MM.1S (cell line): ENCODE measurements around the gene ZNF286A.
"Not testable (repeated sequence)": the region's sequence is repeated elsewhere in the genome, so short reads cannot be mapped to it uniquely, and the experiment has no call there.

Source experiments
- EZH2phosphoT487 ChIP-seq: fragments of 300-600 bp; sonication (generic); IDR thresholded peaks from 2 replicates; pipeline ENCODE4 v1.6.1; 2018; ENCODE audit warnings: antibody characterized with exemption, low read length
- TF ChIP-seq, protein P1 (sequence below): fragments of 300-600 bp; sonication (generic); IDR thresholded peaks from 2 replicates; pipeline ENCODE4 v1.5.1; 2016; ENCODE audit warnings: antibody characterized with exemption, low read length, mixed read lengths

DNA sequence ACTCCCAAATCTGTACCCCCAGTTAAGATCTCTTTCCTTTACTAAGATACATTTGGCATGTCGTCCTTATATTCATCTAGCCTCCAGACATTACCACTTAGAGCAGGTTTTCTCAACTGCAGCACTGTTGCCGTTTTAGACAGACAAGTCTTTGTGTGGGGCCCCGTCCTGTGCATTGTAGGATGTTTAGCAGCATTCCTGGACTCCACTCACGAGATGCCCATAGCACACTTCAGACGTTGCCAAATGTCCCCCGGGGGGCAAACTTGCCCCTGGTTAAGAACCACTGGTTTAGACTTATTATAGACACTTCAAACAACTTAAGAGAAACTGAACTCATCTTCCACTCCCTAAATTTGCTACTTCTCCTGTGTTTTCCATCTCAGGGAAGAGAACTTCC is 23.6 kb upstream of the ZNF286A start:
- TF ChIP-seq, protein P1, sequence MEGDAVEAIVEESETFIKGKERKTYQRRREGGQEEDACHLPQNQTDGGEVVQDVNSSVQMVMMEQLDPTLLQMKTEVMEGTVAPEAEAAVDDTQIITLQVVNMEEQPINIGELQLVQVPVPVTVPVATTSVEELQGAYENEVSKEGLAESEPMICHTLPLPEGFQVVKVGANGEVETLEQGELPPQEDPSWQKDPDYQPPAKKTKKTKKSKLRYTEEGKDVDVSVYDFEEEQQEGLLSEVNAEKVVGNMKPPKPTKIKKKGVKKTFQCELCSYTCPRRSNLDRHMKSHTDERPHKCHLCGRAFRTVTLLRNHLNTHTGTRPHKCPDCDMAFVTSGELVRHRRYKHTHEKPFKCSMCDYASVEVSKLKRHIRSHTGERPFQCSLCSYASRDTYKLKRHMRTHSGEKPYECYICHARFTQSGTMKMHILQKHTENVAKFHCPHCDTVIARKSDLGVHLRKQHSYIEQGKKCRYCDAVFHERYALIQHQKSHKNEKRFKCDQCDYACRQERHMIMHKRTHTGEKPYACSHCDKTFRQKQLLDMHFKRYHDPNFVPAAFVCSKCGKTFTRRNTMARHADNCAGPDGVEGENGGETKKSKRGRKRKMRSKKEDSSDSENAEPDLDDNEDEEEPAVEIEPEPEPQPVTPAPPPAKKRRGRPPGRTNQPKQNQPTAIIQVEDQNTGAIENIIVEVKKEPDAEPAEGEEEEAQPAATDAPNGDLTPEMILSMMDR, result not testable (repeated sequence)
- TF ChIP-seq EZH2phosphoT487, result not testable (repeated sequence)
